ENCODE measurements around the gene ADORA1.

ADORA1 gene

GRCh38 chr1:203095061-203095690 lies 32.4 kb upstream of the ADORA1 start:
- DNase-seq, result no peak

- peak; percentile 58 for DNase-seq
Measured at GRCh38 chr1:203096566-203096965, 31.0 kb upstream of the ADORA1 start.

- no peak for DNase-seq
Measured at GRCh38 chr1:203097001-203097400, 30.5 kb upstream of the ADORA1 start.

GRCh38 chr1:203098445-203098844 lies 29.1 kb upstream of the ADORA1 start:
- no peak for DNase-seq

- DNase-seq, result no peak
Measured at GRCh38 chr1:203098914-203099520, 28.5 kb upstream of the ADORA1 start.

- no peak for DNase-seq
Measured at GRCh38 chr1:203099805-203100515, 27.6 kb upstream of the ADORA1 start.

- no peak for DNase-seq
Measured at GRCh38 chr1:203100516-203100869, 27.0 kb upstream of the ADORA1 start.

GRCh38 chr1:203101813-203102634 lies 25.5 kb upstream of the ADORA1 start:
- DNase-seq, result peak; percentile 16

GRCh38 chr1:203103216-203103615 lies 24.3 kb upstream of the ADORA1 start:
- peak; percentile 34 for DNase-seq

- no peak for DNase-seq
Measured at GRCh38 chr1:203103829-203104495, 23.6 kb upstream of the ADORA1 start.

GRCh38 chr1:203104789-203105390 lies 22.6 kb upstream of the ADORA1 start:
- DNase-seq, result no peak

GRCh38 chr1:203112475-203112874 lies 15.1 kb upstream of the ADORA1 start:
- no peak for DNase-seq

GRCh38 chr1:203113308-203113707 lies 14.2 kb upstream of the ADORA1 start:
- DNase-seq, result no peak

- no peak for DNase-seq
Measured at GRCh38 chr1:203114202-203114601, 13.3 kb upstream of the ADORA1 start.

- peak; percentile 84 for DNase-seq
Measured at GRCh38 chr1:203116091-203116820, 11.3 kb upstream of the ADORA1 start.

- DNase-seq, result peak; percentile 88
Measured at GRCh38 chr1:203117611-203118575, 9.6 kb upstream of the ADORA1 start.

GRCh38 chr1:203120325-203121153 lies 7.0 kb upstream of the ADORA1 start:
- DNase-seq, result no peak

- DNase-seq, result no peak
Measured at GRCh38 chr1:203121186-203122015, 6.1 kb upstream of the ADORA1 start.

GRCh38 chr1:203122159-203122558 lies 5.4 kb upstream of the ADORA1 start:
- no peak for DNase-seq

Measured in NCI-H69 (cell line).